Left lobe of liver (tissue), 2 donors: Measurements from ENCODE around the gene CEACAM19. TPM values are rescaled to one million over a fixed set of nuclear protein-coding genes. Genes with fewer than 3 reads are reported as not detected.
"Not testable (repeated sequence)": the region's sequence is repeated elsewhere in the genome, so short reads cannot be mapped to it uniquely, and the experiment has no call there.

ENCODE experiments used
- ATAC-seq: fragments of 200-7000 bp; cut with Tn5 transposase; one replicate; pipeline ENCODE4 v1.9.1; 2020; ENCODE audit warnings: mild to moderate bottlenecking, moderate library complexity
- DNase-seq: peaks from one replicate; pipeline ENCODE4 v3.0.0-alpha.2; 2020; ENCODE audit warnings: low spot score
- total RNA-seq: library from RNA; stranded (reverse); gene quantifications from one replicate; pipeline ENCODE4 v1.2.1, GENCODE V29; 2021
- donor health status: DM: no; HTN: no; CAD: no; lungs with moderate emphysema.
- donor health status: DM: no; HTN: yes; CAD: no.

The CEACAM19 gene
- total RNA-seq, 1 donor from 2014 or later, result 5.6 TPM

GRCh38 chr19:44670027-44670426 is 1.3 kb upstream of the CEACAM19 start:
- DNase-seq, ATAC-seq: not testable (repeated sequence)

GRCh38 chr19:44672226-44672625 is 944 bp downstream of the CEACAM19 start:
- ATAC-seq, result peak; percentile 13

GRCh38 chr19:44673510-44673909 is 2.2 kb downstream of the CEACAM19 start:
- ATAC-seq, result no peak

More at GRCh38 chr19:44672226-44672625, 944 bp downstream of the CEACAM19 start:
- DNase-seq, result no peak

GRCh38 chr19:44675521-44675920 is 4.2 kb downstream of the CEACAM19 start:
- ATAC-seq, result no peak
- no peak for DNase-seq

More at GRCh38 chr19:44673510-44673909, 2.2 kb downstream of the CEACAM19 start:
- DNase-seq, result no peak

DNA sequence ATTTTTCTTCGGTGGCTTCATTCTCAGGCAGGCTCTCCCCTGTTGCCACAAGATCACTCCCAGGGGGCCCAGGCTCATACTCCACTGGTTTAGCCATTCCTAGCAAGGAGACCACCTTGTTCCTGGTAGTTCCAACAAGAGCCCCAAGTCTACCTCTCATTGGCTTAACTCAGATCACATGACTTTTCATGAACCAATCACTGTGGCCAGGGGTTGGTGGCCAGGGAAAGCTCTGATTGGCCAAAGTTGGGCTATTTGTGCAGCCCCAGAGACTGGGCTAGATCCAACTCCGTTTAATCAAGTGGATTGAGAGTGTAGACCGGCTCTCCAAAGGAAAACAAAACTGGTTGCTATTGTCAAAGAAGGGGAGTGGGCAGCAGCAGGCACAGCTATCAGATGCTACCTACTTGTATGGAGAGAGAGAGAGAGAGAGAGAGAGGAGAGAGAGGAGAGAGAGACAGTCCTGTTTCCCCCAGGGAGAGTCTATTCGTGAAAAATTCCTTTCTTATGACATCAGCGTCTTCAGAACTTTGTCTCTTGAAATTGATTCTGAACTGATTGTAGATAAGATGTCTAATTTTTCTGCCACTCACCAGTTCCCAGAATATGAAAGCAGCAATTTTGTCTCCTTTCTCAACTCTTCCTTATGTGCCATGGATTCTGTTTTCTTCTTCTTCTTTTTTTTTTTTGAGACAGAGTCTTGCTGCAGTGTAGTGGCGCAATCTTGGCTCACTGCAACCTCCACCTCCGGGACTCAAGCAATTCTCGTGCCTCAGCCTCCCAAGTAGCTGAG is 5.9 kb downstream of the CEACAM19 start:
- ATAC-seq (no peak), DNase-seq (no peak)

DNA sequence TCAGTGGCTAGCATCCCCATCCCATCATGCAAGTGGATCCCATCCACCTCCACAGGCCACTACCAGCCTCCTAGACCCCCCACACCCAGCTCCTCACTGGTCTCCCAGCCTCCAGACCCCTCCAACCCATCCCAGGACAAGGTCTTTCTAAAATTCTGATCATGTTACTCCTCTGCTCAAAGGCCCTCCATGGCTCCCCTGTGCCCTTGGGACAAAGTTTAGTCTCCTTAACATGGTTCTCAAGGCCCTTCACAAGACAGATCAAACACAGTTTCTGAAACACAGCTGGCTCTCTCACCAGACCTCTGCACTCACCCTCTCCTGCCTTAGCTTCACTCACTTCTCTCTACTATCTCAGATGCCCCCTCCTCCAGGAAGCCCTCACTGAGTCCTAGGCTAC is 9.3 kb downstream of the CEACAM19 start:
- no peak for DNase-seq
- no peak for ATAC-seq

- no peak for DNase-seq
- no peak for ATAC-seq
Observed at GRCh38 chr19:44681992-44682790, 10.9 kb downstream of the CEACAM19 start.

DNA sequence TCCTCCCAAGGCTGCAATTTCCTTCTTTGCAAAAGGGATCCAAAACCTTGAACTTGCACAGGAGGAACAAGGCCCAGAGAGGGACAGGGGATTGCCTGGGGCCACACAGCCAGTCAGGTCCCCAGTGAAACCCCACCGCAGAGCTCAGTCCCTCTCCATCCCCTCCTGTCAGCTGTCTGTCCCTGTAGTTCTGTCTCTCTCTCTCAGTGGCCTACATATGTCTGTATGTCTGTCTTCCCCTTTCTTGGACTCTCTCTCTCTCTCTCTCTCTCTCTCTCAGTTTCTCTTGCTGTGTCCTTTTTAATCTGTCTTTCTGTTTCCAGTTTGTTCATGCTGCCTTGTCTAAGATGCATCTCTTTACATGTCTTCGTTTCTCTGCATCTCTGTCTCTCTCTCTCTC is 11.5 kb downstream of the CEACAM19 start:
- DNase-seq, result no peak
- no peak for ATAC-seq

GRCh38 chr19:44683434-44684210 is 12.3 kb downstream of the CEACAM19 start:
- no peak for ATAC-seq
- DNase-seq, result no peak

GRCh38 chr19:44684396-44684795 is 13.1 kb downstream of the CEACAM19 start:
- ATAC-seq, DNase-seq: not testable (repeated sequence)

DNA sequence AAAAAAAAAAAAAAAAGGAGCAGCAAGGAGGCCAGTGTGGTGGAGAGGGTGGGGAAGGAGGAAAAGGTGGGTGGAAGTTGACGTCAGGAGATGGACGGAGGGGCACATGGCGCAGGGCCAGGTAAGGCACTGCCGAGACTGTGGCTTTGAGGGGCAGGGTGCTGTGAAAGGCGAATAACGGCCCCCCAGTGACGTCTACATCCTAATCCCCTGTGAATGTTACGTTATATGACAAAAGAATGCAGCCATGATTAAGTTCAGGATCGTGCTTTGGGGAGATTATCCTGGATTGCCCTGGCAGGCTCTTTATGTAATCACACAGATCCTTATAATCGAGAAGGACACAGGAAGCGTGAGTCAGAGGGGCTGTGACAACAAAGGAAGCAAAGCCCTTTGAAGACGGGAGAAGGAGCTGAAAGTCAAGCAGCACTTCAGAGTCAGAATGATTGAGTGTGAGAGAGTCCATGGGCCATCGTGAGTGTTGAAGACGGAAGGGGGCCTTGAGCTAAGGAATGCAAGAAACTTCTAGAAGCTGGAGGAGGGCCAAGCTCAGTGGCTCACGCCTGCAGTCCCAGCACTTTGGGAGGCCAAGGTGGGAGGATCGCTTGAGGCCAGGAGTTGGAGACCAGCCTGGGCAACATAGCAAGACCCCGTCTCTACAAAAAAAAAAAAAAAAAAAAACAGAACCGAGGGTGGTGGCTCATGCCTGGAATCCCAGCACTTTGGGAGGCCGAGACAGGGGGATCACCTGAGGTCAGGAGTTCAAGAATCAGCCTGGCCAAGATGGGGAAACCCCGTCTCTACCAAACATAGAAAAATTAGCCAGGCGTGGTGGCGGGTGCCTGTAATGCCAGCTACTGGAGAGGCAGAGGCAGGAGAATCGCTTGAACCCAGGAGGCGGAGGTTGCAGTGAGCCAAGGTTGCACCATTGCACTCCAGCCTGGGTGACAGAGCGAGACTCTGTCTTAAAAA is 13.9 kb downstream of the CEACAM19 start:
- DNase-seq (no peak), ATAC-seq (peak; percentile 7)

- DNase-seq (no peak), ATAC-seq (peak; percentile 6)
Observed at GRCh38 chr19:44685877-44686276, 14.6 kb downstream of the CEACAM19 start.

DNA sequence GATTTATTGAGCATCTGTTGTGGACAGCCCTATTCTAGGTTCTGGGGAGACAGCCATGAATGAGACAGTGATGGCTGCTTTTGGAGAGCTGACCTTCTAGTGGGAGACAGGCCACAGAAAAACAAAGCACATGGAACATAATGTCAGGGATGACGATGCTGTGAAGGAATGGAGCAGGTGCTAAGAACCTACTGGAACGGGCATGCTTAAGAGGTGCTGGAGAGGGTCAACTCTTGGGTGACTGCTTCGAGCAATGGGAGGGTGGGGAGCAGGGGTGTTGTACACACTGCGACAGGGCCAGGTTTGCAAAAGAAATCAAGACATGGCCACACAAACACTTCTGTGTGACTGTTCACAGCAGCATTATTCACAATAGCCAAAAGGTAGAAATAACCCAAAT is 15.6 kb downstream of the CEACAM19 start:
- DNase-seq, result no peak
- no peak for ATAC-seq

GRCh38 chr19:44687888-44688287 is 16.6 kb downstream of the CEACAM19 start:
- DNase-seq, result no peak
- ATAC-seq, result no peak

GRCh38 chr19:44689290-44690130 is 18.2 kb downstream of the CEACAM19 start:
- peak; percentile 70 for ATAC-seq
- DNase-seq, result peak; percentile 72

GRCh38 chr19:44690131-44690440 is 18.8 kb downstream of the CEACAM19 start:
- no peak for ATAC-seq

DNA sequence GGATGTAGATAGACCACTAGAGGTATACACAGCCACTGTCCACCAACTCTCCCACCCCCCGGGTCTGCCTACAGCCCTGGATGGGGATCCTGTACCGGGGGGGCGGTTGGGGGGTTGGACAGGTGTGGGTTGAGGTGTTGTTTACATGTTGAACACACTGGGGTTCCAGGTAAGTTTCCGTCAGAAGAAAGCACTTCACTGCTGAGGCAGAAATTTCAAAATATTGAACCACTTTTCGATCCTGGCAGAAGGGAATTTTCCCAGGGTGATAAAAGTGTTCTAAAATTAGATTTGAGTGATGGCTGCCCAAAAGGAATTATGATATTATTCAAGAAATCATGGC is 21.1 kb downstream of the CEACAM19 start:
- no peak for ATAC-seq

More at GRCh38 chr19:44690131-44690440, 18.8 kb downstream of the CEACAM19 start:
- DNase-seq, result no peak

DNA sequence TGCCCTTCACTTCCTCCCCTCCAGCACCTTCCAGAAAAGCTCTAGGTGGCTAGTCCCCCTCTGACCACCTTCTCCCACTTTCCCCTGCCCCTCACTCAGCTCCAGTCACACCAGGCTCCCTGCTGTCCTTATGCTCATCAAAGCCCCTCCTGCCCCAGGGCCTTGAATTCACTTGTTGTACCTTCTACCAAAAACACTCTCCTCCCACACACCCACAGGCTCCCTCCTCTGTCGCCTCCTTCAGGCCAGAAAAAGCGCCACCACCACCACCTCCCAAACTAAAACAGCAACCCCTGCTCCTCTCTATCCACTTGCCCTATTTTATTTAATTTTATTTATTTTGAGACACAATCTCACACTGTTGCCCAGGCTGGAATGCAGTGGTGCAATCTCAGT is 22.9 kb downstream of the CEACAM19 start:
- DNase-seq (no peak), ATAC-seq (peak; percentile 11)

More for the DNA sequence above, 21.1 kb downstream of the CEACAM19 start:
- no peak for DNase-seq
